Measurements from ENCODE around the gene RSU1.
"Not testable (repeated sequence)": the region's sequence is repeated elsewhere in the genome, so short reads cannot be mapped to it uniquely, and the experiment has no call there.

Gene RSU1

DNA sequence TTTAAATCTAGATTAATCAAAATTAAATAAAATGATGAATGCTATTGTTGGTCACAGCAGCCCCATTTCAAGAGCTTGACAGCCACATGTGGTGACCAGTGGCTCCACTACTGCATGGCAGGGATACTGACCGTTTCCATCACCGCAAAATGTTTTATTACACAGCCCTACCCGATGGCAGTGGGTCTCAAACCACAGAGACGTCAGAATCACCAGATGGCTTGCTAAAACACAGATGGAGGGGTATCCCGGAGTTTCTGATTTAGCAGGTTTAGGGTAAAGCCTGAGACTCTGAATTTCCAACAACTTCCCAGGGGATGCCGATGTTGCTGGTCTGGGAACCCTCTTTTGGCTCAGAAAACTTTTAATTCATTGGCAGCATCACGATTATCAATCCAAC lies 47.9 kb downstream of the RSU1 start:
- TF ChIP-seq, protein P1, sequence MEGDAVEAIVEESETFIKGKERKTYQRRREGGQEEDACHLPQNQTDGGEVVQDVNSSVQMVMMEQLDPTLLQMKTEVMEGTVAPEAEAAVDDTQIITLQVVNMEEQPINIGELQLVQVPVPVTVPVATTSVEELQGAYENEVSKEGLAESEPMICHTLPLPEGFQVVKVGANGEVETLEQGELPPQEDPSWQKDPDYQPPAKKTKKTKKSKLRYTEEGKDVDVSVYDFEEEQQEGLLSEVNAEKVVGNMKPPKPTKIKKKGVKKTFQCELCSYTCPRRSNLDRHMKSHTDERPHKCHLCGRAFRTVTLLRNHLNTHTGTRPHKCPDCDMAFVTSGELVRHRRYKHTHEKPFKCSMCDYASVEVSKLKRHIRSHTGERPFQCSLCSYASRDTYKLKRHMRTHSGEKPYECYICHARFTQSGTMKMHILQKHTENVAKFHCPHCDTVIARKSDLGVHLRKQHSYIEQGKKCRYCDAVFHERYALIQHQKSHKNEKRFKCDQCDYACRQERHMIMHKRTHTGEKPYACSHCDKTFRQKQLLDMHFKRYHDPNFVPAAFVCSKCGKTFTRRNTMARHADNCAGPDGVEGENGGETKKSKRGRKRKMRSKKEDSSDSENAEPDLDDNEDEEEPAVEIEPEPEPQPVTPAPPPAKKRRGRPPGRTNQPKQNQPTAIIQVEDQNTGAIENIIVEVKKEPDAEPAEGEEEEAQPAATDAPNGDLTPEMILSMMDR (IDR thresholded peaks at IDR 0.05; ENCODE audit: control insufficient read depth, insufficient read depth, low read depth, low read length, missing control alignments), result no peak
- H3K4me3 ChIP-seq (ENCODE audit: control insufficient read depth, low read depth, low read length), result no peak overlapping the region
- DNase-seq (ENCODE audit: low read depth), result no peak

DNA sequence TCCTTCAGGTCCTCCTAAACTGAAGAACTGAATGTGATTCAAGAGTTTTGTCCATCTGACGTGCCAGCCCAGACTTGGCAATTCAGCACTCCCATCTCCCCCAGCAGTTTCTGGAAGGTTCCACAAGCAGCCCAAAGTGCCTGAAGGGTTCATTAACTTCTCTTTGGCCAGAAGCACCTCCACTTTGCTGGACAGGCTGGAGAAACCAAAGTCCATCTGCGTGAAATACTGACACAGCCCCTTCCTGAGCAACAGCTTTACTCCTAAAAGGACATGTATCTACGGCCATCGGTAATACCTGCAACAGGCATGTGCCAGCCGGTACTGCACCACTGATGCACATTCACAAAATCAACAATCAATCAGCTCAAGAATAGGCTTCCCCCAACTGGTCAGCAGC lies 48.5 kb downstream of the RSU1 start:
- TF ChIP-seq, protein P1 (IDR thresholded peaks at IDR 0.05; ENCODE audit: control insufficient read depth, insufficient read depth, low read depth, low read length, missing control alignments), result no peak
- no peak overlapping the region for H3K4me3 ChIP-seq (ENCODE audit: control insufficient read depth, low read depth, low read length)
- no peak for DNase-seq (ENCODE audit: low read depth)

DNA sequence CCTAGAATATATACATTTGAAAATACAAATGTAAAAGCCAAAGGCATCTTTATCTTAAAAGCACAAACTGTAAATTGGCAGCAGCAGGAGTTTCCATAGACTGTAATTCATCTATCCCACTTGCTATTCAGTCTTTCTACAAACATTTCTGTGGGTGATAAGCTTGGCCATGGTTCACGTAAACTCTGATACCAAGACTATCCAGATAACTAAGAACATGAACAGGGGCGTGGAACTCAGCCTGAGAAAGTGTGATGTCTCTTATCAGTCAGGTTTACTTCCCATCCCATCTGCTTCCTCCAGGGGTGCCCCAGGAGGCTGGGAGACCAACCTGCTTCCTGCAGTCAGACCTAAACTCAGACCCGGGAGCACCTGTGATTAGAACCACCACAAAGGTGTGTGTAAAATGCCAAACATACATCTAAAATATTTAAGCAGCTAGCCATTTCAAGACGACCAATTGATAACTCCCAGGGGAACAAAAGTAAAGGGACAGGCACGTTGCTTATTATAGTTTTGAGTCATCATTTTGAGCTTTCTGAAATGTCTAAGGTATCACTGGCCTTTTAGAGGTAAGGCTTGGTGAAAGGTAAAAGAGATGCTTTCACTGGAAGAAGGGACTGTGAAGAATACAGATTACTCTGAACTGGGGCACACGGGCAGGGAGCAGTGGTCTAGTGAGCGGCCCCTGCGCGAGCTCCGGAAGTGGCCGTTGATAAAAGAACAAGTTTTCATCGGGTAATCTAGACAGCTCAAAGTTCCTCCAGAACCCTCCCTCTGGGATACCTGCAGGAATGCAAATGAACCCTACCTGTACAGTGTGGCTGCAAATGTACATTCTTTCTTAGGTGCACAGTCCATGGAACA lies 51.5 kb downstream of the RSU1 start:
- TF ChIP-seq, protein P1 (IDR thresholded peaks at IDR 0.05; ENCODE audit: control insufficient read depth, insufficient read depth, low read depth, low read length, missing control alignments), result no peak
- no peak overlapping the region for H3K4me3 ChIP-seq (ENCODE audit: control insufficient read depth, low read depth, low read length)
- no peak for DNase-seq (ENCODE audit: low read depth)

DNA sequence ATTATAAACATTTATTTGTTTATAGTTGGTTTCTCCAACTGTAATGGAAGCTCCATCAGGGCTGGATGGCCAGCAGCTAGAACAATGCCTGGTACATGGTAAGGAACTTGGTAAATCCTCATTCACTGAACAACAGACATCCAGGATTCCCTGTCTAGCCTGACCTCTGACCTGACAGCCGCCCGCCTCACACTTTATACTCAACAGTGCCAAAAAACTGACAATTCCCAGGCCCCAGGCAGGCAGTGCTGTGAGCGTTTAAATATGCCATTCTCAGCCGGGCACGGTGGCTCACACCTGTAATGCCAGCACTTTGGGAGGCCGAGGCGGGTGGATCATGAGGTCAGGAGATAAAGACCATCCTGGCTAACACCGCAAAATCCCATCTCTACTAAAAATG lies 55.9 kb downstream of the RSU1 start:
- no peak overlapping the region for H3K4me3 ChIP-seq (ENCODE audit: control insufficient read depth, low read depth, low read length)
- TF ChIP-seq, protein P1 (IDR thresholded peaks at IDR 0.05; ENCODE audit: control insufficient read depth, insufficient read depth, low read depth, low read length, missing control alignments), result no peak
- DNase-seq (ENCODE audit: low read depth), result no peak

DNA sequence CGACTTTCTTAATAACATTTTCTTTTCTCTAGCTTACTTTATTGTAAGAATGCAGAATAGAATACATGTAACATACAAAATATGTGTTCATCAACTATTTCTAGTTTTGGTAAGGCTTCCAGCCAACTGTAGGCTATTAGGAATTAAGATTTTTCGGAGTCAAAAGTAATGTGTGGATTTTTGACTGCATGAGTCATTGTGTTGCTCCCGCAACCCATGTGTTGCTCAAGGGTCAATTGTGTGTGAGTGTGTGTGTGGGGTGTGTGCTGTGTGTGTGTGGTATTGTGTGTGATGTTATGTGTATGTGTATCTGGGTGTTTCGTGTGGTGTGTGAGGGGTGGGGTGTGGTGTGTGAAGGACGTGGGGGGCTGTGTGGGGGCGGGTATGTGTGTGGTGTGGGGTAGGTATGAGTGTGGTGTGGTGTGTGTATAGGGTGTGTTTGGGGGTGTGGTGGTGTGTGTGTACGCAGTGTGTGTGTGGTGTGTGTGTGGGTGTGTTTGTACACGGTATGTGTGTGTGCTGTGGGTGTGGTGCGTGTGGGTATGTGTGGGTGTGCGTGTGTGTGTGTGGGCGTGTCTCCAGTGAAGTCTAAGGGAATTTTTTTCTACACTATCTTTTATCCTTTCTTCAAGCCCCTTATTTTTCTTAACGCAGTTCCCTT lies 60.5 kb downstream of the RSU1 start:
- TF ChIP-seq, protein P1 (IDR thresholded peaks at IDR 0.05; ENCODE audit: control insufficient read depth, insufficient read depth, low read depth, low read length, missing control alignments), result no peak
- peak; percentile 37 for DNase-seq (ENCODE audit: low read depth)
- H3K4me3 ChIP-seq (ENCODE audit: control insufficient read depth, low read depth, low read length), result no peak overlapping the region

DNA sequence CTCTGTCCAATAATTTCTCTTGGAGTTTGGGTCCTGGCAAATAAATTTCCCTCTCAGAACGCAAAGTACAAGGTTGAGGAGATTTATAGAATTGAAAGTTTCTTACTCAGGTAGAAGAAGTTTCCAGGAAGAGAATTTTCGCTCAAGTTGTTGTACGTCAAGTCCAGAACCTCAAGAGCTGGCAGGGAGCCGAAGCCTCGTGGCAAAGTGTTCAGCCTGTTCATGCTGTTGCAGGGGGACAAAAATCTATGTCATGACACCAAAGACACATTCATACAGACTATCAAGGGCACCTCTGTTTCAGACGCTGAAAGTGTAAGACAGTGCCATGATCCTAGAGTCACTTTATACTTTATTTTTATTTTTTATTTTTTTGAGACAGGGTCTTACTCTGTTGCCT lies 62.5 kb downstream of the RSU1 start:
- TF ChIP-seq, protein P1 (IDR thresholded peaks at IDR 0.05; ENCODE audit: control insufficient read depth, insufficient read depth, low read depth, low read length, missing control alignments), result no peak
- H3K4me3 ChIP-seq (ENCODE audit: control insufficient read depth, low read depth, low read length), result no peak overlapping the region
- no peak for DNase-seq (ENCODE audit: low read depth)

DNA sequence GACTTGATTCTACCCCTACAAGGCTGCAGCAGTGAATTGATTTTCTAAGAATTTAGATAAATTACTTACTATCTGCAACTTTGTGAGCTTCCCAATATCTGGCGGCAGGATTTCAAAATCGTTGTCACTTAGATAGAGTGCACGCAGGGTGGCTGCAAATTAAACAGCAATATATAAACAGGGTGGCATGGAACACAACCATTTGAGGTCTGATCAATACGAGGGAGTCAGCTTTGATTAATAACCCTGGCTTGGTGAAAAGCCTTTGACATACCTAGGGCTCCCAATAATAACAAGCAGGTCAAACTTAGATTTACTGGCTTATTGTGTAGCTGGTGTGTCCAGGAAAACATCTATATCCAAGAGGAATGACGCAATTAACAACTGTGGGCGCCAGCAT lies 64.4 kb downstream of the RSU1 start:
- H3K4me3 ChIP-seq (ENCODE audit: control insufficient read depth, low read depth, low read length); DNase-seq (ENCODE audit: low read depth): not testable (repeated sequence)
